ENCODE data around the gene GPALPP1. TPM values are rescaled to one million over a fixed set of nuclear protein-coding genes. Genes with fewer than 3 reads are reported as not detected.

The GPALPP1 gene
- total RNA-seq, 1 donor from 2014 or later, result 35.8 TPM

GRCh38 chr13:44976196-44976595 is 13.1 kb upstream of the GPALPP1 start:
- no peak for TF ChIP-seq CTCF (IDR thresholded peaks at IDR 0.05)
- Mint-ChIP-seq H3K27ac (no peak overlapping the region), H3K4me1 (peaks cover 2% of the 10 kb centered on the region), H3K4me3 (no peak overlapping the region), H3K27me3 (no peaks in the 10 kb centered on the region), H3K36me3 (ENCODE audit: low read depth) (peaks cover 44% of the 10 kb centered on the region), H3K9me3 (no peaks in the 10 kb centered on the region)
- CTCF ChIA-PET, result no interaction called here
- POLR2A ChIA-PET, result no interaction called here
- ATAC-seq (ENCODE audit: low read depth), result no peak
- intact Hi-C loops (cut with micrococcal nuclease), result no loop called here
- no peak for DNase-seq

GRCh38 chr13:44976949-44977583 is 12.3 kb upstream of the GPALPP1 start:
- TF ChIP-seq CTCF (IDR thresholded peaks at IDR 0.05), result no peak
- Mint-ChIP-seq H3K4me1 (peaks cover 2% of the 10 kb centered on the region), H3K4me3 (no peak overlapping the region), H3K36me3 (ENCODE audit: low read depth) (peaks cover 41% of the 10 kb centered on the region), H3K27ac (no peak overlapping the region), H3K9me3 (no peaks in the 10 kb centered on the region), H3K27me3 (no peaks in the 10 kb centered on the region)
- CTCF ChIA-PET, result interaction anchor here (0.7 kb wide), 1 partner anchor 493 kb away, joined by 3 read pairs; no protein-coding TSS in a partner anchor
- DNase-seq (no peak), ATAC-seq (ENCODE audit: low read depth) (no peak)
- intact Hi-C loops (cut with micrococcal nuclease), result no loop called here
- POLR2A ChIA-PET, result no interaction called here

- H3K4me3 Mint-ChIP-seq, result no peak overlapping the region
- no peak for ATAC-seq (ENCODE audit: low read depth)
- ChIA-PET POLR2A (no interaction called here), CTCF (no interaction called here)
- TF ChIP-seq CTCF (IDR thresholded peaks at IDR 0.05), result no peak
- intact Hi-C loops (cut with micrococcal nuclease), result no loop called here
- peaks cover 46% of the 10 kb centered on the region for H3K36me3 Mint-ChIP-seq (ENCODE audit: low read depth)
- H3K27me3 Mint-ChIP-seq, result no peaks in the 10 kb centered on the region
- DNase-seq, result no peak
- peaks cover 2% of the 10 kb centered on the region for H3K4me1 Mint-ChIP-seq
- H3K9me3 Mint-ChIP-seq, result no peaks in the 10 kb centered on the region
- no peak overlapping the region for H3K27ac Mint-ChIP-seq
Observed at GRCh38 chr13:44978328-44978727, 11.0 kb upstream of the GPALPP1 start.

DNA sequence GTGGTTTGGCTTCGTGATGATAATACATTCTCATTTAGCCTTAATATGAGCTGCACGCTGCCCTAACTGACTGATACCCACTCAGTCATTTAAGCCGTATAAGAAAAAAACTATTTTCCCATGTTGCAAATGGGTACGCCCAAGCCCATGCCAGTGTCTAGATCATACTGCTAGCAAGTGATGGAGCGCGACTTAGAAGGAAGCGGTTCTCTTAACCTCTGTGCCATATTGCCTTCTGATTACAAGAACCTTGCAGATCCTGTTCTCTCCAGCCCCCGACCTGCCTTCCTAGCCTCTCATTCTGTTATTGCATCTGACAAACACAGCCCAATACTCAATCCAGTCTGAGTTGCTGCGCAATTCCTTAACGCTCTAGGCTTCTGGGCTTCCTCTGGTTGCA is 603 bp downstream of the GPALPP1 start:
- TF ChIP-seq CTCF (IDR thresholded peaks at IDR 0.05), result no peak
- H3K27me3 Mint-ChIP-seq, result no peaks in the 10 kb centered on the region
- ChIA-PET CTCF (no interaction called here), POLR2A (no interaction called here)
- H3K4me1 Mint-ChIP-seq, result peaks cover 39% of the 10 kb centered on the region
- H3K27ac Mint-ChIP-seq, result peak overlapping the region; percentile 98
- intact Hi-C loops (cut with micrococcal nuclease), result loop anchor here (1.0 to 10.0 kb wide), 10 partner anchors 72 to 1111 kb away; partner anchors contain the start of genes CCDC122, COG3, GTF2F2 and LACC1
- DNase-seq (no peak), ATAC-seq (ENCODE audit: low read depth) (no peak)
- peaks cover 28% of the 10 kb centered on the region for H3K36me3 Mint-ChIP-seq (ENCODE audit: low read depth)
- H3K4me3 Mint-ChIP-seq, result peak overlapping the region; percentile 99
- H3K9me3 Mint-ChIP-seq, result no peaks in the 10 kb centered on the region

DNA sequence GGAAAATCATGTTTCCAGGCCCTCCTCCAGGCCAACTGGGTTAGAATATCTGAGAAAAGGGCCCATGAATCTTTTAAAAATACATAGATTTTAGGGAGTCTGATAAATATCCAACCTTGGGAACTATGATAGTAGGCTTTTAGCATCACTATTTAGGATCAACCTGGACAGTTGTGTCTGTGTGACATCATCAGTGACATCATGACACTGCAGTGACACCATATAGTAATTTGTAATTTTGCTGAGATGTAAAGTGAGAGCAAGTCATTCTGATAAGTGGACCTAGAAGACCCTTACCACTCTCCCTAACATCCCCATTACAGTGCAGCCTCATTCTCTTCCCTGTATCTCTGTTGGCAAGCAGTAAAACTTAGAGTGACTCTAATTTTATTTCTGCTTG is 14.1 kb downstream of the GPALPP1 start:
- Mint-ChIP-seq H3K27me3 (no peaks in the 10 kb centered on the region), H3K4me1 (no peaks in the 10 kb centered on the region), H3K27ac (no peak overlapping the region), H3K36me3 (ENCODE audit: low read depth) (peaks cover 48% of the 10 kb centered on the region), H3K4me3 (no peak overlapping the region), H3K9me3 (no peaks in the 10 kb centered on the region)
- POLR2A ChIA-PET, result no interaction called here
- DNase-seq (no peak), ATAC-seq (ENCODE audit: low read depth) (no peak)
- CTCF ChIA-PET, result no interaction called here
- TF ChIP-seq CTCF (IDR thresholded peaks at IDR 0.05), result no peak
- intact Hi-C loops (cut with micrococcal nuclease), result no loop called here
